HEK293 (cell line): ENCODE results near the gene ATP5ME.

Experiments used
- PATZ1 ChIP-seq: fragments of 450-650 bp; formaldehyde crosslinking; IDR thresholded peaks from 2 replicates; pipeline ENCODE4 v1.5.1; 2016; ENCODE audit warnings: missing biosample characterization, missing genetic modification characterization
- REST ChIP-seq: fragments of 450-650 bp; formaldehyde crosslinking; IDR thresholded peaks from 2 replicates; pipeline ENCODE4 v1.5.1; 2016; ENCODE audit warnings: missing biosample characterization, missing genetic modification characterization
- ZBTB11 ChIP-seq: fragments of 450-650 bp; formaldehyde crosslinking; conservative IDR thresholded peaks from 2 replicates; pipeline ENCODE4 v1.5.1; 2016; ENCODE audit warnings: low read depth, missing biosample characterization, missing genetic modification characterization
- ZBTB7A ChIP-seq: fragments of 450-650 bp; formaldehyde crosslinking; IDR thresholded peaks from 2 replicates; pipeline ENCODE4 v1.5.1; 2016; ENCODE audit warnings: low read depth, missing biosample characterization, missing genetic modification characterization
- ZNF121 ChIP-seq: fragments of 450-650 bp; formaldehyde crosslinking; IDR thresholded peaks from 2 replicates; pipeline ENCODE4 v1.5.1; 2016; ENCODE audit warnings: missing biosample characterization, missing genetic modification characterization
- ZNF266 ChIP-seq: fragments of 450-650 bp; formaldehyde crosslinking; IDR thresholded peaks from 2 replicates; pipeline ENCODE4 v1.5.1; 2016; ENCODE audit warnings: missing biosample characterization, missing genetic modification characterization, low read depth
- ZNF311 ChIP-seq: fragments of 450-650 bp; formaldehyde crosslinking; IDR thresholded peaks from 2 replicates; pipeline ENCODE4 v1.5.1; 2017; ENCODE audit warnings: missing biosample characterization, missing genetic modification characterization, borderline replicate concordance
- ZNF48 ChIP-seq: fragments of 450-650 bp; formaldehyde crosslinking; IDR thresholded peaks from 2 replicates; pipeline ENCODE4 v1.5.1; 2016; ENCODE audit warnings: missing biosample characterization, missing genetic modification characterization
- ZNF549 ChIP-seq: fragments of 450-650 bp; IDR thresholded peaks from 2 replicates; pipeline ENCODE4 v1.5.1; 2018; ENCODE audit warnings: missing biosample characterization, missing genetic modification characterization, mild to moderate bottlenecking, inconsistent platforms, moderate library complexity
- ZNF768 ChIP-seq: fragments of 450-650 bp; formaldehyde crosslinking; IDR thresholded peaks from 2 replicates; pipeline ENCODE4 v1.5.1; 2018; ENCODE audit warnings: missing biosample characterization, mild to moderate bottlenecking, missing genetic modification characterization

DNA sequence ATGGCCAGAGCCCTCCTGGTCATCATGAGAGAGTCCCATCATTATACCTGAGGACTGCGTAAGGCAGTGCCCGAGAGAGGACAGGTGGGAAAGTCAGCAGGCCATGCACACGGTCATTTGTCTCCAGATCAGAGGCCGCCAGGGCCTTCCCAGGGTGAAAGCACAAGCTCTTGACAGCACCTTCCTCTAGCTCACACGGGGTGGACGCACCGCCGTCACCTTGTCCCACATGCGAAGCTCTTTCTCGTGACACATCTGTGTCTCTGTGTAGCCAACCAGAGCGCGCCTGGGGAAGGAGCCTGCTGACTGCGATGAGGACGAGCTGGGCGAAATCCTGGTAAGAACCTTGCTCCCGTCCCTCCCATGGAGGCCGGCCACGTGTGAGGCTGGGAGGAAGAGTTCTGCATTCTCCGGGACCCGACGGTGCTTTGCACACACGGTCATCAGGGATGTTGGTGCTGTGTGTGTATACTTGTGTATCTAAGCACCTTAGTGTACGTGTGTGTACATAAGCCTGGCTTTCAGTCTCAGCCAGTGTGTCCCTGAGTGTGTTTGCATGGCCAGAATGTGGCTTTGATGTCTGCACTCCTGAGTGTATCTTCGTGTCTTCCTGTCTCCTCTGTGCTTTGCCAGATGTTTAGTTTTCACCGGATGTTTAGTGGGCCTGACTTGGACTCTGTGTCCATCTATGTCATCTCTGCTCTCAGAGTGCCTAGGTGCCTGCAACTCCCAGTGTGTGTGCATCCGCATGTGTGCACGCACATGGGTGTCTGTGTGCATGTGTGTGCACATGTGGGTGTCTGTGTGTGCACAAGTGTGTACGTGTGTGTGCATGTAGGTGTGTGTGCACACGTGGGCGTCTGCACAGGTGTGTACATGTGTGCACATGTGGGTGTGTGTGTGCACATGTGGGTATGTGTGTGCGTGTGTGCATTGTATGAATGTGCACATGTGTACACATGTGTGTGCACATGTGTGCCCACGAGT, 15.1 kb downstream of the ATP5ME start:
- TF ChIP-seq ZNF48 (no peak), REST (tag by site-specific recombination) (no peak), ZNF311 (tag by site-specific recombination) (no peak), ZNF768 (no peak), ZBTB11 (no peak), ZNF266 (no peak), ZNF549 (tag by site-specific recombination) (no peak), PATZ1 (no peak), ZNF121 (tag by site-specific recombination) (no peak), ZBTB7A (tag by site-specific recombination) (no peak)
